Measurements from ENCODE around the gene F2RL3.

Gene F2RL3

GRCh38 chr19:16892436-16892835, 3.6 kb downstream of the F2RL3 start:
- DNase-seq (ENCODE audit: low read depth in 1 of 2, low spot score in 1 of 2): no peak
- in situ Hi-C loops (cut with HindIII; ENCODE audit: low pct_unique_long_range_greater_than_20kb, low sequenced_read_pairs): no loop called here
- TF ChIP-seq JUND (IDR thresholded peaks at IDR 0.05; ENCODE audit: low read depth): no peak

- DNase-seq (ENCODE audit: low read depth in 1 of 2, low spot score in 1 of 2): no peak
- in situ Hi-C loops (cut with HindIII; ENCODE audit: low pct_unique_long_range_greater_than_20kb, low sequenced_read_pairs): no loop called here
- TF ChIP-seq JUND (IDR thresholded peaks at IDR 0.05; ENCODE audit: low read depth): no peak
These were observed 4.3 kb downstream of the F2RL3 start for GRCh38 chr19:16892868-16893685.

- in situ Hi-C loops (cut with HindIII; ENCODE audit: low pct_unique_long_range_greater_than_20kb, low sequenced_read_pairs): no loop called here
- no peak for DNase-seq (ENCODE audit: low read depth in 1 of 2, low spot score in 1 of 2)
- no peak for TF ChIP-seq JUND (IDR thresholded peaks at IDR 0.05; ENCODE audit: low read depth)
These were observed 4.8 kb downstream of the F2RL3 start for GRCh38 chr19:16893686-16893989.

- TF ChIP-seq JUND (IDR thresholded peaks at IDR 0.05; ENCODE audit: low read depth): no peak
- in situ Hi-C loops (cut with HindIII; ENCODE audit: low pct_unique_long_range_greater_than_20kb, low sequenced_read_pairs): no loop called here
- no peak for DNase-seq (ENCODE audit: low read depth in 1 of 2, low spot score in 1 of 2)
These were observed 5.3 kb downstream of the F2RL3 start for GRCh38 chr19:16894080-16894479.

GRCh38 chr19:16895467-16896145, 6.8 kb downstream of the F2RL3 start:
- TF ChIP-seq JUND (IDR thresholded peaks at IDR 0.05; ENCODE audit: low read depth): no peak
- in situ Hi-C loops (cut with HindIII; ENCODE audit: low pct_unique_long_range_greater_than_20kb, low sequenced_read_pairs): no loop called here
- no peak for DNase-seq (ENCODE audit: low read depth in 1 of 2, low spot score in 1 of 2)

- TF ChIP-seq JUND (IDR thresholded peaks at IDR 0.05; ENCODE audit: low read depth): no peak
- no peak for DNase-seq (ENCODE audit: low read depth in 1 of 2, low spot score in 1 of 2)
- in situ Hi-C loops (cut with HindIII; ENCODE audit: low pct_unique_long_range_greater_than_20kb, low sequenced_read_pairs): no loop called here
These were observed 7.6 kb downstream of the F2RL3 start for GRCh38 chr19:16896146-16897028.

- TF ChIP-seq JUND (IDR thresholded peaks at IDR 0.05; ENCODE audit: low read depth): no peak
- in situ Hi-C loops (cut with HindIII; ENCODE audit: low pct_unique_long_range_greater_than_20kb, low sequenced_read_pairs): no loop called here
- DNase-seq (ENCODE audit: low read depth in 1 of 2, low spot score in 1 of 2): peak; percentile 93 to 96
These were observed 8.4 kb downstream of the F2RL3 start for GRCh38 chr19:16897029-16897855.

GRCh38 chr19:16897856-16898161, 9.0 kb downstream of the F2RL3 start:
- in situ Hi-C loops (cut with HindIII; ENCODE audit: low pct_unique_long_range_greater_than_20kb, low sequenced_read_pairs): no loop called here
- TF ChIP-seq JUND (IDR thresholded peaks at IDR 0.05; ENCODE audit: low read depth): no peak
- no peak for DNase-seq (ENCODE audit: low read depth in 1 of 2, low spot score in 1 of 2)

- in situ Hi-C loops (cut with HindIII; ENCODE audit: low pct_unique_long_range_greater_than_20kb, low sequenced_read_pairs): no loop called here
- no peak for TF ChIP-seq JUND (IDR thresholded peaks at IDR 0.05; ENCODE audit: low read depth)
- no peak for DNase-seq (ENCODE audit: low read depth in 1 of 2, low spot score in 1 of 2)
These were observed 9.7 kb downstream of the F2RL3 start for GRCh38 chr19:16898361-16899015.

GRCh38 chr19:16899566-16900075, 10.8 kb downstream of the F2RL3 start:
- in situ Hi-C loops (cut with HindIII; ENCODE audit: low pct_unique_long_range_greater_than_20kb, low sequenced_read_pairs): no loop called here
- DNase-seq (ENCODE audit: low read depth in 1 of 2, low spot score in 1 of 2): no peak
- no peak for TF ChIP-seq JUND (IDR thresholded peaks at IDR 0.05; ENCODE audit: low read depth)

- peak in 1 of 2 experiments; percentile 14 for DNase-seq (ENCODE audit: low read depth in 1 of 2, low spot score in 1 of 2)
- in situ Hi-C loops (cut with HindIII; ENCODE audit: low pct_unique_long_range_greater_than_20kb, low sequenced_read_pairs): no loop called here
- no peak for TF ChIP-seq JUND (IDR thresholded peaks at IDR 0.05; ENCODE audit: low read depth)
These were observed 12.8 kb downstream of the F2RL3 start for GRCh38 chr19:16901491-16902175.

All from T47D (cell line).